Activated T-helper 9 cell treated with anti-CD3 and anti-CD28 coated beads, Interleukin-2, amount 50 U/mL, for 16 hours (primary cell): ENCODE results near the gene HOXA4.

Experiments
- DNase-seq: peaks from one replicate; pipeline ENCODE4 v3.0.0-alpha.2; 2020; ENCODE audit warnings: low read depth

The HOXA4 gene

GRCh38 chr7:27116031-27116961 lies 14.3 kb downstream of the HOXA4 start:
- no peak for DNase-seq

- DNase-seq, result no peak
Observed at GRCh38 chr7:27115221-27116026, 15.1 kb downstream of the HOXA4 start.

DNA sequence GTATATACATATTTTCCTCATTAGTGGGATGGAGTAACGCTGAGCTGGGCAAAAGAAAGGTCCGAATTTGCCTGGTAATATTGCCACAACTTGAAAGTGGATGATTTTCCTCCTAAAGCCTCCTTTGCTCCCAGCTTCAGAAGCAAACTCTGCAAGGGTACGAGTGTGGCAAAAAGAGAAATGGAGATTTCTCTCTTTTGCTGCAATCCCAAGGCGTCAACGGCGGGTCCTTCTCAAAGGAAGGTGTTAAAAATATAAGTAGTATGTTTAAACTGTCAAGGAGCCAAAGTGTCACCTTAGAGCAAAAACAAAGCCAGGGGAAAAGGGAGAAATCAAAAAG lies 15.7 kb downstream of the HOXA4 start:
- DNase-seq, result no peak

GRCh38 chr7:27113991-27114769 lies 16.4 kb downstream of the HOXA4 start:
- DNase-seq, result no peak

- no peak for DNase-seq
Observed at GRCh38 chr7:27112955-27113949, 17.3 kb downstream of the HOXA4 start.

DNA sequence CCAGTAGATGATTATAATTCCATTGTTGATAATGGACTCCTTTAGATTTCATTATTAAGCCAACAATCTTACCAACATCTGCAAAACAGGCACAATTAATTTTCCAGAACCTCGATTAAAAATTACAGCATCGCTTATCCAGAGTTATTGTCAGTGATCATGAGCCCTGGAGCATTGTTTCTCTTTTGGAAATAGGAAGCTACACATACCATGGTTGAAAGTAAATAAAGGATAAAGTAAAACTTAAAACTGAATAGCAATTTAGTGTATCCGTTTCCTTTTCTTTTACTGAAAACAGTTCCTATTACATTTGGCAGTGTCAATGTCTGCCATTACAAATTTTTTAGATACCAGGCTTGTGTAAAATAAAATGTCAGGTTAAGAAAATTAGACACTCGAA lies 18.2 kb downstream of the HOXA4 start:
- DNase-seq, result no peak

GRCh38 chr7:27111751-27112277 lies 18.7 kb downstream of the HOXA4 start:
- DNase-seq, result no peak

GRCh38 chr7:27111042-27111750 lies 19.4 kb downstream of the HOXA4 start:
- DNase-seq, result no peak

- DNase-seq, result no peak
Observed at GRCh38 chr7:27110186-27111031, 20.1 kb downstream of the HOXA4 start.

DNA sequence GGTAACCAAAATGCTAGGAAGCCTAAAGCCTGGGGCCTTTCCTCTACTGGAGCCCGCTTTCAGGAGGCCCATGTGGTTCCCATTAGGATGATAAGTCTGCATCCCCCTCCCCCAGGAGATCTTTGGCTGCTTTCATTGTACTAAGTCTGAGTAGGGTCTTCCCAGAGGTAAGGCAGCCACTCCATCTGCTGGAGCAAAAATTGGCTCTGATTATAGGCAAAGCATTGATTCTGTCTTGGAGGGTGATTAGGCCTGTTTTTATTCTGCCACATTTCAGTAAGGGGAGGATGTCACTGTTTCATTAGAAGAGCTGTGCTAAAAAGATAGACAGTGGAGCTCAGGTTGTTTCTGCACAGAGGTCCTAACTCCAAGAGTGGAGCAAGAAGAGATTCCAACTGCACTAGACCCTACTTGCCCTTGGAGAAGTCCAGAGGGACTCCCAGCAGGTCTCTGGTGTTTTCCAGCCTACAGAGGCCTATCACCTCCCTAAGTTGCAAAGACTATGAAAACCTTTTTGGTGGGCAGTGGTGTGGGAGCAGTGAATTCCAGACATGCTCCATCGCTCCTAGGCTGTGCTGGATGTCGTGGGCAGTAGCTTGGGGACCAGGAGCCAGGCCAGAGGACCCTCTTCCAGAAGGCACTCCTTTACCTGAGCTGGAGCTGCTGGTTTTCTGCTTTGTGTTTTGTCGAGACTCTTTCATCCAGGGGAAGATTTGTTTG lies 20.9 kb downstream of the HOXA4 start:
- no peak for DNase-seq

- no peak for DNase-seq
Observed at GRCh38 chr7:27108390-27109127, 22.0 kb downstream of the HOXA4 start.

GRCh38 chr7:27107391-27108381 lies 22.9 kb downstream of the HOXA4 start:
- DNase-seq, result no peak

- no peak for DNase-seq
Observed at GRCh38 chr7:27106901-27107240, 23.7 kb downstream of the HOXA4 start.

DNA sequence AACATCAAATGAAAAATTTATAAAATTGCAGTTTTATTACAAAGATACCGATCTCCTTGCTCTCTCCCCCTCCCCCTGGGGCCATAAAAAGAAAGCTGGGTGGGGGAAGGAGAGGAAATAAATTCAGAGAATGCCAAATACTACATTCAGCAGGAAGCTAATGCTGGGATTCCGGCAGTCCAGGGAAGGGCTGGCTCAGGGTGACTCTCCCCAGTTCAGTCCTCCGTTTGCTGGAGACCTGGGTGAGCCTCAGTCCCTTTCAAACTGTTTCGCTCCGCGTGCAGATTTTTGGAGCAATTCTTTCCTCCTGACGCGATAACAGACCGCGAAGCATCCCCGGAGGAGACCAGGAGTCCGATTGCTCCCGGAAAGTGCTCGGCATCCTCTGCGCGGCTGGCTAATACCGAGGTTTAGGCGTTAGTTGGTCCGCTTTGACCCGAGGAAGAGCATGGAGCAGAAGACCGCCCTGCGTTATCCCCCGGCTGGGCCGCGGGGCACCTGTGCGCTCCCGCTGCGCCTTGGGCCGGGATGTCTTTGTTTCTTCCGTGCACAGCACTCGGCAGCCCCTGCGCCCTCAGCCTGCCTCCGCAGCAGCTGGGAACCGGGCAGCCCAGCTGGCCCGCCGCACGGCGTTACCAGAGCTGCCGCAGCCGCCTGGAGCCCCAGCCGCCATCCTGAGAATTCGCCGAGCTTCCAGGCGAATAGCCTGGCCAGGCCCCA lies 24.2 kb downstream of the HOXA4 start:
- DNase-seq, result no peak

GRCh38 chr7:27105301-27106031 lies 25.1 kb downstream of the HOXA4 start:
- DNase-seq, result no peak
